SK-N-SH (cell line): ENCODE data around the gene PCMT1. TPM values are rescaled to one million over a fixed set of nuclear protein-coding genes. Genes with fewer than 3 reads are reported as not detected.

ENCODE experiments used
- CTCF ChIA-PET: fragments of 300-600, 350-600 bp; formaldehyde crosslinking; extraction: SDS; loops from one replicate; lab custom pipeline; 2021; lab: Yijun Ruan, JAX
- POLR2A ChIA-PET: fragments of 350-600 bp; sonication (Branson Sonifier 250); formaldehyde crosslinking; extraction: SDS; loops from one replicate; lab custom pipeline; 2020; ENCODE audit warnings: antibody characterized with exemption, inconsistent platforms; lab: Yijun Ruan, JAX
- DNase-seq: peaks from one replicate; pipeline ENCODE4 v3.0.0; 2012
- H2AFZ ChIP-seq: fragments of 200-600 bp; sonication (generic); 2 replicates; pipeline ENCODE4 v1.8.1; 2016; ENCODE audit warnings: antibody characterized with exemption, mild to moderate bottlenecking, low read depth
- H3F3A ChIP-seq: fragments of 200-600 bp; sonication (generic); replicated peaks from 2 replicates; pipeline ENCODE3; 2016; ENCODE audit warnings: antibody characterized with exemption, mild to moderate bottlenecking; ENCODE audit not compliant: insufficient read depth
- H3K27ac ChIP-seq, 2 experiments: fragments of 200-500 bp in 1 of 2; fragments of 200-600 bp in 1 of 2; sonication (Bioruptor generic) in 1 of 2; sonication (generic), shearing (Covaris generic) in 1 of 2; 2 replicates each; pipeline versions ENCODE4 v1.5.1 to v1.6.1; 2014 to 2016; ENCODE audit warnings: low read depth in 2 of 2, inconsistent platforms in 1 of 2, low read length in 1 of 2, mild to moderate bottlenecking in 1 of 2, mixed read lengths in 1 of 2
- H3K27me3 ChIP-seq: fragments of 200-600 bp; sonication (generic), shearing (Covaris generic); 2 replicates; pipeline ENCODE4 v1.6.1; 2016; ENCODE audit warnings: mixed run types; ENCODE audit not compliant: insufficient read depth
- H3K36me3 ChIP-seq, 2 experiments: fragments of 200-500 bp in 1 of 2; fragments of 200-600 bp in 1 of 2; sonication (Bioruptor generic) in 1 of 2; sonication (generic) in 1 of 2; replicated peaks in 1 of 2; 2 replicates each; pipeline versions ENCODE3 to v1.5.1; 2014 to 2016; ENCODE audit warnings: low read length in 1 of 2, mild to moderate bottlenecking in 1 of 2; ENCODE audit not compliant: insufficient read depth in 2 of 2, control insufficient read depth in 1 of 2
- H3K4me1 ChIP-seq, 2 experiments: fragments of 200-500 bp in 1 of 2; fragments of 200-600 bp in 1 of 2; sonication (Bioruptor generic) in 1 of 2; sonication (generic), shearing (Covaris generic) in 1 of 2; 2 replicates each; pipeline versions ENCODE4 v1.5.1 to v1.6.1; 2014 to 2016; ENCODE audit warnings: low read depth in 1 of 2, low read length in 1 of 2, mixed run types in 1 of 2; ENCODE audit not compliant: insufficient read depth in 2 of 2, control insufficient read depth in 1 of 2
- H3K4me2 ChIP-seq: fragments of 200-600 bp; sonication (generic), shearing (Covaris generic); 2 replicates; pipeline ENCODE4 v1.6.1; 2017; ENCODE audit warnings: mixed run types
- H3K4me3 ChIP-seq, 2 experiments: fragments of 200-500 bp in 1 of 2; fragments of 200-600 bp in 1 of 2; sonication (Bioruptor generic) in 1 of 2; sonication (generic), shearing (Covaris generic) in 1 of 2; 2 replicates each; pipeline versions ENCODE4 v1.5.1 to v1.8.1; 2014 to 2016; ENCODE audit warnings: low read depth in 2 of 2, inconsistent platforms in 1 of 2, low read length in 1 of 2, mild to moderate bottlenecking in 1 of 2, mixed read lengths in 1 of 2, moderate library complexity in 1 of 2
- H3K79me2 ChIP-seq: fragments of 200-600 bp; sonication (generic); 2 replicates; pipeline ENCODE4 v1.8.1; 2017; ENCODE audit warnings: mild to moderate bottlenecking; ENCODE audit not compliant: insufficient read depth
- H3K9ac ChIP-seq: fragments of 200-600 bp; sonication (generic); 2 replicates; pipeline ENCODE4 v1.6.1; 2017; ENCODE audit warnings: mixed run types
- H3K9me2 ChIP-seq: fragments of 200-600 bp; sonication (generic); 2 replicates; pipeline ENCODE4 v1.6.1; 2017; ENCODE audit warnings: mixed run types
- H3K9me3 ChIP-seq: fragments of 200-600 bp; sonication (generic); 2 replicates; pipeline ENCODE4 v1.6.1; 2017; ENCODE audit warnings: mixed run types, mild to moderate bottlenecking, moderate library complexity
- H4K20me1 ChIP-seq: fragments of 200-600 bp; sonication (generic); 2 replicates; pipeline ENCODE4 v1.6.1; 2017; ENCODE audit warnings: mild to moderate bottlenecking, mixed run types; ENCODE audit not compliant: insufficient read depth
- CHD2 ChIP-seq: fragments of 150-350 bp; IDR thresholded peaks from 2 replicates; pipeline ENCODE4 v1.6.1; 2018; ENCODE audit warnings: low read length; ENCODE audit not compliant: partially characterized antibody
- EP300 ChIP-seq, 2 experiments: IDR thresholded peaks; 2 replicates each; pipeline versions ENCODE4 v1.4.0 to v1.6.1; 2012; ENCODE audit warnings: borderline replicate concordance in 1 of 2, low read depth in 1 of 2, low read length in 1 of 2
- FOXJ3 ChIP-seq: sonication (generic); formaldehyde crosslinking; IDR thresholded peaks from 2 replicates; pipeline ENCODE4 v1.5.1; 2020; ENCODE audit warnings: mild to moderate bottlenecking, missing genetic modification reagents
- FOXM1 ChIP-seq: IDR thresholded peaks from 2 replicates; pipeline ENCODE4 v1.4.0; 2012; ENCODE audit warnings: low read depth, mild to moderate bottlenecking
- GABPA ChIP-seq: IDR thresholded peaks from 2 replicates; pipeline ENCODE4 v1.4.0; 2012; ENCODE audit warnings: low read depth, mild to moderate bottlenecking
- GATA2 ChIP-seq: sonication (generic); formaldehyde crosslinking; IDR thresholded peaks from 2 replicates; pipeline ENCODE4 v1.5.0; 2020; ENCODE audit warnings: mild to moderate bottlenecking, missing genetic modification reagents
- NRF1 ChIP-seq: IDR thresholded peaks from 2 replicates; pipeline ENCODE4 v1.6.1; 2012; ENCODE audit warnings: low read depth, mild to moderate bottlenecking, low read length
- POLR2AphosphoS5 ChIP-seq: IDR thresholded peaks from 2 replicates; pipeline ENCODE4 v1.6.1; 2012; ENCODE audit warnings: low read depth, low read length
- RCOR1 ChIP-seq: fragments of 150-350 bp; IDR thresholded peaks from 2 replicates; pipeline ENCODE4 v1.6.1; 2017; ENCODE audit warnings: antibody characterized with exemption, low read length
- RFX5 ChIP-seq: IDR thresholded peaks from 2 replicates; pipeline ENCODE4 v1.6.1; 2012; ENCODE audit warnings: mild to moderate bottlenecking, improper control_type of control experiment, low read length
- RXRA ChIP-seq: IDR thresholded peaks from 2 replicates; pipeline ENCODE4 v1.4.0; 2012; ENCODE audit warnings: low read depth, mild to moderate bottlenecking, borderline replicate concordance
- SMC3 ChIP-seq: IDR thresholded peaks from 2 replicates; pipeline ENCODE4 v1.6.1; 2012; ENCODE audit warnings: low read depth, low read length, improper control_type of control experiment
- TAF1 ChIP-seq: IDR thresholded peaks from 2 replicates; pipeline ENCODE4 v1.6.1; 2012; ENCODE audit warnings: low read depth, mild to moderate bottlenecking, low read length, moderate library complexity, borderline replicate concordance
- TCF12 ChIP-seq: IDR thresholded peaks from 2 replicates; pipeline ENCODE4 v1.4.0; 2012
- TEAD4 ChIP-seq: IDR thresholded peaks from 2 replicates; pipeline ENCODE4 v1.4.0; 2012; ENCODE audit warnings: mild to moderate bottlenecking, borderline replicate concordance; ENCODE audit not compliant: insufficient read depth
- WGBS: methylation state at CpG from one replicate; pipeline ENCODE4 v1.1.6; 2017; ENCODE audit warnings: low lambda C conversion rate; 5-methylcytosine and 5-hydroxymethylcytosine counted together
- polyA plus RNA-seq, 3 experiments: library from polyadenylated mRNA; depleted of rRNA; stranded (reverse); fragments of >200 nt; gene quantifications; 2 replicates each; pipeline ENCODE4 v1.2.3, GENCODE V29; 2012
- TF ChIP-seq, protein P1 (sequence below): fragments of 150-350 bp; IDR thresholded peaks from 2 replicates; pipeline ENCODE4 v1.6.1; 2017; ENCODE audit warnings: antibody characterized with exemption, low read length, low read depth, borderline replicate concordance
- TF ChIP-seq, protein P2 (sequence below): IDR thresholded peaks from 2 replicates; pipeline ENCODE4 v1.6.1; 2012; ENCODE audit warnings: mild to moderate bottlenecking, low read depth, low read length, moderate library complexity
- TF ChIP-seq, protein P3 (sequence below): IDR thresholded peaks from 2 replicates; pipeline ENCODE4 v1.4.0; 2012; ENCODE audit warnings: low read depth
- TF ChIP-seq, protein P4 (sequence below): fragments of 200-600 bp; sonication (generic); IDR thresholded peaks from 2 replicates; pipeline ENCODE4 v1.6.1; 2017; ENCODE audit warnings: antibody characterized with exemption, mild to moderate bottlenecking, moderate library complexity
- TF ChIP-seq, protein P5 (sequence below): IDR thresholded peaks from 2 replicates; pipeline ENCODE4 v1.4.0; 2012; ENCODE audit warnings: low read depth, borderline replicate concordance

PCMT1 gene
- polyA plus RNA-seq, 1 of the 3 experiments (the other 2 are of a cell fraction) = 190 TPM

DNA sequence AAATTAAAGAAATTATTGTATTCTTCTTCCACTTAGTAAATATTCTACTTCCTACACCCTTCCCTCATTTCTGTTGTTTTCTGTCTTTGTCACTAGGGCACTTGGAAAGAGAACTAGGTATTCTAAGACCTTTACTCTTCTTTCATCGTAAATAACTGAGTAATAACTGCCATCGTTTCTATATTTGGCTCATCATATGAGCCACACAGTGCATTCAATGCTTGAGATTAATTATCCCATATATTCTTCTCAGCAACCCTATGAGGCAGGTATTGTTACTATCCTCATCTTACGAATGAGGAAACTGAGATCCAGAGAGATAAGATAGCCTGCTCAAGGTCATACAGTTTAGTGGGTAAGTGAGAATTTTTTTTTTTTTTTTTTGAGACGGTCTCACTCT is 75.8 kb downstream of the PCMT1 start:
- Histone ChIP-seq H3K4me1 (no peaks in the 10 kb centered on the region), H3K79me2 (no peaks in the 10 kb centered on the region), H3K36me3 (peaks cover 14 to 29% of the 10 kb centered on the region in 2 experiments), H3K9ac (no peak overlapping the region), H3K9me2 (no peaks in the 10 kb centered on the region), H3K9me3 (no peaks in the 10 kb centered on the region), H3K4me3 (no peak overlapping the region), H3K4me2 (no peak overlapping the region), H2AFZ (no peak overlapping the region), H3F3A (no peaks in the 10 kb centered on the region), H3K27ac (no peak overlapping the region), H3K27me3 (no peaks in the 10 kb centered on the region), H4K20me1 (no peaks in the 10 kb centered on the region)
- WGBS = 85% methylated on average over 4 of the region's 4 CpGs
- POLR2A ChIA-PET = no interaction called here
- no peak for TF ChIP-seq RXRA
- TF ChIP-seq, protein P1, sequence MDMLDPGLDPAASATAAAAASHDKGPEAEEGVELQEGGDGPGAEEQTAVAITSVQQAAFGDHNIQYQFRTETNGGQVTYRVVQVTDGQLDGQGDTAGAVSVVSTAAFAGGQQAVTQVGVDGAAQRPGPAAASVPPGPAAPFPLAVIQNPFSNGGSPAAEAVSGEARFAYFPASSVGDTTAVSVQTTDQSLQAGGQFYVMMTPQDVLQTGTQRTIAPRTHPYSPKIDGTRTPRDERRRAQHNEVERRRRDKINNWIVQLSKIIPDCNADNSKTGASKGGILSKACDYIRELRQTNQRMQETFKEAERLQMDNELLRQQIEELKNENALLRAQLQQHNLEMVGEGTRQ = no peak
- no peak for TF ChIP-seq FOXJ3 (CRISPR knock-in tag)
- TF ChIP-seq TCF12 = no peak
- TF ChIP-seq, protein P2, sequence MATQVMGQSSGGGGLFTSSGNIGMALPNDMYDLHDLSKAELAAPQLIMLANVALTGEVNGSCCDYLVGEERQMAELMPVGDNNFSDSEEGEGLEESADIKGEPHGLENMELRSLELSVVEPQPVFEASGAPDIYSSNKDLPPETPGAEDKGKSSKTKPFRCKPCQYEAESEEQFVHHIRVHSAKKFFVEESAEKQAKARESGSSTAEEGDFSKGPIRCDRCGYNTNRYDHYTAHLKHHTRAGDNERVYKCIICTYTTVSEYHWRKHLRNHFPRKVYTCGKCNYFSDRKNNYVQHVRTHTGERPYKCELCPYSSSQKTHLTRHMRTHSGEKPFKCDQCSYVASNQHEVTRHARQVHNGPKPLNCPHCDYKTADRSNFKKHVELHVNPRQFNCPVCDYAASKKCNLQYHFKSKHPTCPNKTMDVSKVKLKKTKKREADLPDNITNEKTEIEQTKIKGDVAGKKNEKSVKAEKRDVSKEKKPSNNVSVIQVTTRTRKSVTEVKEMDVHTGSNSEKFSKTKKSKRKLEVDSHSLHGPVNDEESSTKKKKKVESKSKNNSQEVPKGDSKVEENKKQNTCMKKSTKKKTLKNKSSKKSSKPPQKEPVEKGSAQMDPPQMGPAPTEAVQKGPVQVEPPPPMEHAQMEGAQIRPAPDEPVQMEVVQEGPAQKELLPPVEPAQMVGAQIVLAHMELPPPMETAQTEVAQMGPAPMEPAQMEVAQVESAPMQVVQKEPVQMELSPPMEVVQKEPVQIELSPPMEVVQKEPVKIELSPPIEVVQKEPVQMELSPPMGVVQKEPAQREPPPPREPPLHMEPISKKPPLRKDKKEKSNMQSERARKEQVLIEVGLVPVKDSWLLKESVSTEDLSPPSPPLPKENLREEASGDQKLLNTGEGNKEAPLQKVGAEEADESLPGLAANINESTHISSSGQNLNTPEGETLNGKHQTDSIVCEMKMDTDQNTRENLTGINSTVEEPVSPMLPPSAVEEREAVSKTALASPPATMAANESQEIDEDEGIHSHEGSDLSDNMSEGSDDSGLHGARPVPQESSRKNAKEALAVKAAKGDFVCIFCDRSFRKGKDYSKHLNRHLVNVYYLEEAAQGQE = no peak
- no peak for TF ChIP-seq POLR2AphosphoS5
- TF ChIP-seq GATA2 (CRISPR knock-in tag) = no peak
- TF ChIP-seq EP300 (IDR thresholded peaks at IDR 0.05; ENCODE audit: borderline replicate concordance in 1 of 2, low read depth in 1 of 2, low read length in 1 of 2) = no peak
- no peak for TF ChIP-seq NRF1
- TF ChIP-seq RFX5 = no peak
- no peak for TF ChIP-seq TAF1
- no peak for TF ChIP-seq TEAD4
- TF ChIP-seq GABPA = no peak
- no peak for TF ChIP-seq SMC3
- TF ChIP-seq CHD2 = no peak
- TF ChIP-seq, protein P3, sequence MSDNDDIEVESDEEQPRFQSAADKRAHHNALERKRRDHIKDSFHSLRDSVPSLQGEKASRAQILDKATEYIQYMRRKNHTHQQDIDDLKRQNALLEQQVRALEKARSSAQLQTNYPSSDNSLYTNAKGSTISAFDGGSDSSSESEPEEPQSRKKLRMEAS = no peak
- TF ChIP-seq, protein P4, sequence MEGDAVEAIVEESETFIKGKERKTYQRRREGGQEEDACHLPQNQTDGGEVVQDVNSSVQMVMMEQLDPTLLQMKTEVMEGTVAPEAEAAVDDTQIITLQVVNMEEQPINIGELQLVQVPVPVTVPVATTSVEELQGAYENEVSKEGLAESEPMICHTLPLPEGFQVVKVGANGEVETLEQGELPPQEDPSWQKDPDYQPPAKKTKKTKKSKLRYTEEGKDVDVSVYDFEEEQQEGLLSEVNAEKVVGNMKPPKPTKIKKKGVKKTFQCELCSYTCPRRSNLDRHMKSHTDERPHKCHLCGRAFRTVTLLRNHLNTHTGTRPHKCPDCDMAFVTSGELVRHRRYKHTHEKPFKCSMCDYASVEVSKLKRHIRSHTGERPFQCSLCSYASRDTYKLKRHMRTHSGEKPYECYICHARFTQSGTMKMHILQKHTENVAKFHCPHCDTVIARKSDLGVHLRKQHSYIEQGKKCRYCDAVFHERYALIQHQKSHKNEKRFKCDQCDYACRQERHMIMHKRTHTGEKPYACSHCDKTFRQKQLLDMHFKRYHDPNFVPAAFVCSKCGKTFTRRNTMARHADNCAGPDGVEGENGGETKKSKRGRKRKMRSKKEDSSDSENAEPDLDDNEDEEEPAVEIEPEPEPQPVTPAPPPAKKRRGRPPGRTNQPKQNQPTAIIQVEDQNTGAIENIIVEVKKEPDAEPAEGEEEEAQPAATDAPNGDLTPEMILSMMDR = no peak
- TF ChIP-seq, protein P5, sequence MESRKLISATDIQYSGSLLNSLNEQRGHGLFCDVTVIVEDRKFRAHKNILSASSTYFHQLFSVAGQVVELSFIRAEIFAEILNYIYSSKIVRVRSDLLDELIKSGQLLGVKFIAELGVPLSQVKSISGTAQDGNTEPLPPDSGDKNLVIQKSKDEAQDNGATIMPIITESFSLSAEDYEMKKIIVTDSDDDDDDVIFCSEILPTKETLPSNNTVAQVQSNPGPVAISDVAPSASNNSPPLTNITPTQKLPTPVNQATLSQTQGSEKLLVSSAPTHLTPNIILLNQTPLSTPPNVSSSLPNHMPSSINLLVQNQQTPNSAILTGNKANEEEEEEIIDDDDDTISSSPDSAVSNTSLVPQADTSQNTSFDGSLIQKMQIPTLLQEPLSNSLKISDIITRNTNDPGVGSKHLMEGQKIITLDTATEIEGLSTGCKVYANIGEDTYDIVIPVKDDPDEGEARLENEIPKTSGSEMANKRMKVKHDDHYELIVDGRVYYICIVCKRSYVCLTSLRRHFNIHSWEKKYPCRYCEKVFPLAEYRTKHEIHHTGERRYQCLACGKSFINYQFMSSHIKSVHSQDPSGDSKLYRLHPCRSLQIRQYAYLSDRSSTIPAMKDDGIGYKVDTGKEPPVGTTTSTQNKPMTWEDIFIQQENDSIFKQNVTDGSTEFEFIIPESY = no peak
- TF ChIP-seq FOXM1 = no peak
- TF ChIP-seq RCOR1 = no peak
- no peak for DNase-seq
- CTCF ChIA-PET = interaction anchor here (0.9 to 2.3 kb wide), 4 partner anchors 9 to 200 kb away, joined by 3 to 7 read pairs (median 5); no protein-coding TSS in a partner anchor
